ENCODE data around the gene FAM3D. TPM values are rescaled to one million over a fixed set of nuclear protein-coding genes. Genes with fewer than 3 reads are reported as not detected.

FAM3D gene
- total and polyA plus RNA-seq, 12 donors, result 0.07 to 0.37 TPM; not detected in 10

DNA sequence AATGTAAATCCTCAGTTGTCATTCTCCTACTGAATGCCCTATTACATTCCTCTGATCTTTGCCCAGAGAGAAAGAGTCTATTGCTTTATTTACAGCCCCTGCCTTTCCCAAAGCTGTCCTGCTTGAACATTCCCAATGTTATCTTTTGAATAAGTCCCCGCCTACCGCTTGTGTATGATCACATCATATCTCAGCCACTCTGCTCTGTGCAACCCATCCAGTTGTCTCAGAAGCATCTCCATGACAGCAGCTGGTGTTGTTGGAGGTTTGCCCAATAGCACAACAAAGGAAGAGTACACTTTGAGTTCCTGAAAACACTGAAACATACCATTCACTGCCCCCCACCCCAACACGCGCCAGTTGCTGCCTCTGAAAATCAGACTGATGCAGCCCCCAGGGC is 22.0 kb upstream of the FAM3D start:
- Histone ChIP-seq H3K4me3 (no peak overlapping the region), H3K9me3 (peaks cover 0 to 35% (median 8%) of the 10 kb centered on the region in 11 donors), H3K36me3 (no peaks in the 10 kb centered on the region), H3K27ac (no peak overlapping the region), H3K27me3 (peaks cover 0 to 18% (median 0%) of the 10 kb centered on the region in 7 donors), H3K4me1 (no peaks in the 10 kb centered on the region)
- ATAC-seq (no peak), DNase-seq (no peak)
- TF ChIP-seq, protein P1, sequence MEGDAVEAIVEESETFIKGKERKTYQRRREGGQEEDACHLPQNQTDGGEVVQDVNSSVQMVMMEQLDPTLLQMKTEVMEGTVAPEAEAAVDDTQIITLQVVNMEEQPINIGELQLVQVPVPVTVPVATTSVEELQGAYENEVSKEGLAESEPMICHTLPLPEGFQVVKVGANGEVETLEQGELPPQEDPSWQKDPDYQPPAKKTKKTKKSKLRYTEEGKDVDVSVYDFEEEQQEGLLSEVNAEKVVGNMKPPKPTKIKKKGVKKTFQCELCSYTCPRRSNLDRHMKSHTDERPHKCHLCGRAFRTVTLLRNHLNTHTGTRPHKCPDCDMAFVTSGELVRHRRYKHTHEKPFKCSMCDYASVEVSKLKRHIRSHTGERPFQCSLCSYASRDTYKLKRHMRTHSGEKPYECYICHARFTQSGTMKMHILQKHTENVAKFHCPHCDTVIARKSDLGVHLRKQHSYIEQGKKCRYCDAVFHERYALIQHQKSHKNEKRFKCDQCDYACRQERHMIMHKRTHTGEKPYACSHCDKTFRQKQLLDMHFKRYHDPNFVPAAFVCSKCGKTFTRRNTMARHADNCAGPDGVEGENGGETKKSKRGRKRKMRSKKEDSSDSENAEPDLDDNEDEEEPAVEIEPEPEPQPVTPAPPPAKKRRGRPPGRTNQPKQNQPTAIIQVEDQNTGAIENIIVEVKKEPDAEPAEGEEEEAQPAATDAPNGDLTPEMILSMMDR (IDR thresholded peaks at IDR 0.05), result no peak
- intact Hi-C loops (cut with DNase I), result no loop called here
- WGBS, 2 donors, result 82 to 83% methylated on average over 4 of the region's 4 CpGs

- TF ChIP-seq, protein P1 (IDR thresholded peaks at IDR 0.05), result no peak
- Histone ChIP-seq H3K4me3 (no peak overlapping the region), H3K27ac (no peak overlapping the region), H3K36me3 (no peaks in the 10 kb centered on the region), H3K27me3 (peaks cover 0 to 18% (median 0%) of the 10 kb centered on the region in 7 donors), H3K4me1 (peaks cover 0 to 2% (median 0%) of the 10 kb centered on the region in 9 donors), H3K9me3 (peaks cover 0 to 19% (median 5%) of the 10 kb centered on the region in 11 donors)
- DNase-seq (no peak), ATAC-seq (no peak)
- intact Hi-C loops (cut with DNase I), result no loop called here
- WGBS, 2 donors, result 89% methylated on average over 4 of the region's 4 CpGs
These were observed 20.3 kb upstream of the FAM3D start for GRCh38 chr3:58686847-58687246.

- no peak for DNase-seq
These were observed 19.1 kb upstream of the FAM3D start for GRCh38 chr3:58685641-58686040.

GRCh38 chr3:58683466-58683865 is 16.9 kb upstream of the FAM3D start:
- no peak overlapping the region for H3K27ac ChIP-seq
- H3K4me1 ChIP-seq, result peaks cover 0 to 2% (median 0%) of the 10 kb centered on the region in 9 donors
- H3K4me3 ChIP-seq, result no peak overlapping the region
- H3K27me3 ChIP-seq, result peaks cover 0 to 15% (median 7%) of the 10 kb centered on the region in 7 donors
- intact Hi-C loops (cut with DNase I), result no loop called here
- no peaks in the 10 kb centered on the region for H3K9me3 ChIP-seq
- TF ChIP-seq, protein P1 (IDR thresholded peaks at IDR 0.05), result no peak
- no peak for ATAC-seq
- DNase-seq, result no peak
- no peaks in the 10 kb centered on the region for H3K36me3 ChIP-seq
- 80 to 94% methylated on average over 4 of the region's 4 CpGs for WGBS, 2 donors

More at GRCh38 chr3:58685641-58686040, 19.1 kb upstream of the FAM3D start:
- no peaks in the 10 kb centered on the region for H3K36me3 ChIP-seq
- no peak overlapping the region for H3K27ac ChIP-seq
- WGBS, 2 donors, result 82 to 84% methylated on average over 10 of the region's 10 CpGs
- peaks cover 0 to 2% (median 0%) of the 10 kb centered on the region in 9 donors for H3K4me1 ChIP-seq
- H3K9me3 ChIP-seq, result peaks cover 0 to 7% (median 0%) of the 10 kb centered on the region in 11 donors
- H3K4me3 ChIP-seq, result no peak overlapping the region
- intact Hi-C loops (cut with DNase I), result no loop called here
- TF ChIP-seq, protein P1 (IDR thresholded peaks at IDR 0.05), result no peak
- peaks cover 0 to 18% (median 0%) of the 10 kb centered on the region in 7 donors for H3K27me3 ChIP-seq
- no peak for ATAC-seq

Measured in heart right ventricle (tissue), 16 donors.